Measurements from ENCODE around the gene SSTR5.

SSTR5 gene

GRCh38 chr16:1099189-1100083, 26.9 kb downstream of the SSTR5 start:
- H3K36me3 Mint-ChIP-seq (ENCODE audit: low read depth): no peaks in the 10 kb centered on the region
- no peaks in the 10 kb centered on the region for H3K4me1 Mint-ChIP-seq (ENCODE audit: low read depth)
- peaks cover 37% of the 10 kb centered on the region for H3K27me3 Mint-ChIP-seq
- no peak overlapping the region for H3K27ac Mint-ChIP-seq
- no peak overlapping the region for H3K4me3 Mint-ChIP-seq
- intact Hi-C loops (cut with micrococcal nuclease): no loop called here
- no peaks in the 10 kb centered on the region for H3K9me3 Mint-ChIP-seq

GRCh38 chr16:1100084-1100800, 27.7 kb downstream of the SSTR5 start:
- Mint-ChIP-seq H3K27ac (no peak overlapping the region), H3K4me3 (no peak overlapping the region), H3K9me3 (no peaks in the 10 kb centered on the region), H3K36me3 (ENCODE audit: low read depth) (no peaks in the 10 kb centered on the region), H3K4me1 (ENCODE audit: low read depth) (no peaks in the 10 kb centered on the region), H3K27me3 (peaks cover 44% of the 10 kb centered on the region)
- intact Hi-C loops (cut with micrococcal nuclease): no loop called here

- Mint-ChIP-seq H3K36me3 (ENCODE audit: low read depth) (no peaks in the 10 kb centered on the region), H3K4me1 (ENCODE audit: low read depth) (no peaks in the 10 kb centered on the region), H3K27ac (no peak overlapping the region), H3K4me3 (no peak overlapping the region), H3K27me3 (peaks cover 49% of the 10 kb centered on the region), H3K9me3 (no peaks in the 10 kb centered on the region)
- intact Hi-C loops (cut with micrococcal nuclease): no loop called here
Measured at GRCh38 chr16:1101133-1101532, 28.6 kb downstream of the SSTR5 start.

- intact Hi-C loops (cut with micrococcal nuclease): no loop called here
- H3K27me3 Mint-ChIP-seq: peaks cover 50% of the 10 kb centered on the region
- no peak overlapping the region for H3K27ac Mint-ChIP-seq
- H3K36me3 Mint-ChIP-seq (ENCODE audit: low read depth): no peaks in the 10 kb centered on the region
- no peaks in the 10 kb centered on the region for H3K4me1 Mint-ChIP-seq (ENCODE audit: low read depth)
- no peak overlapping the region for H3K4me3 Mint-ChIP-seq
- no peaks in the 10 kb centered on the region for H3K9me3 Mint-ChIP-seq
Measured at GRCh38 chr16:1101573-1102332, 29.2 kb downstream of the SSTR5 start.

GRCh38 chr16:1102333-1102700, 29.8 kb downstream of the SSTR5 start:
- Mint-ChIP-seq H3K9me3 (no peaks in the 10 kb centered on the region), H3K4me1 (ENCODE audit: low read depth) (no peaks in the 10 kb centered on the region), H3K27ac (no peak overlapping the region), H3K4me3 (no peak overlapping the region), H3K27me3 (peaks cover 52% of the 10 kb centered on the region), H3K36me3 (ENCODE audit: low read depth) (no peaks in the 10 kb centered on the region)
- intact Hi-C loops (cut with micrococcal nuclease): no loop called here

GRCh38 chr16:1102921-1103635, 30.5 kb downstream of the SSTR5 start:
- Mint-ChIP-seq H3K27ac (no peak overlapping the region), H3K9me3 (no peaks in the 10 kb centered on the region), H3K36me3 (ENCODE audit: low read depth) (no peaks in the 10 kb centered on the region), H3K4me1 (ENCODE audit: low read depth) (no peaks in the 10 kb centered on the region), H3K4me3 (no peak overlapping the region), H3K27me3 (peaks cover 54% of the 10 kb centered on the region)
- intact Hi-C loops (cut with micrococcal nuclease): no loop called here

- Mint-ChIP-seq H3K27me3 (peaks cover 56% of the 10 kb centered on the region), H3K9me3 (no peaks in the 10 kb centered on the region), H3K4me1 (ENCODE audit: low read depth) (no peaks in the 10 kb centered on the region), H3K36me3 (ENCODE audit: low read depth) (no peaks in the 10 kb centered on the region), H3K27ac (no peak overlapping the region), H3K4me3 (no peak overlapping the region)
- intact Hi-C loops (cut with micrococcal nuclease): no loop called here
Measured at GRCh38 chr16:1103636-1103980, 31.1 kb downstream of the SSTR5 start.

GRCh38 chr16:1105888-1106620, 33.5 kb downstream of the SSTR5 start:
- Mint-ChIP-seq H3K27ac (no peak overlapping the region), H3K4me1 (ENCODE audit: low read depth) (no peaks in the 10 kb centered on the region), H3K9me3 (no peaks in the 10 kb centered on the region), H3K27me3 (peaks cover 42% of the 10 kb centered on the region), H3K36me3 (ENCODE audit: low read depth) (no peaks in the 10 kb centered on the region), H3K4me3 (no peak overlapping the region)
- intact Hi-C loops (cut with micrococcal nuclease): no loop called here

- Mint-ChIP-seq H3K27me3 (peaks cover 42% of the 10 kb centered on the region), H3K9me3 (no peaks in the 10 kb centered on the region), H3K27ac (no peak overlapping the region), H3K36me3 (ENCODE audit: low read depth) (no peaks in the 10 kb centered on the region), H3K4me1 (ENCODE audit: low read depth) (no peaks in the 10 kb centered on the region), H3K4me3 (no peak overlapping the region)
- intact Hi-C loops (cut with micrococcal nuclease): no loop called here
Measured at GRCh38 chr16:1106659-1107058, 34.1 kb downstream of the SSTR5 start.

- intact Hi-C loops (cut with micrococcal nuclease): no loop called here
- H3K9me3 Mint-ChIP-seq: no peaks in the 10 kb centered on the region
- no peaks in the 10 kb centered on the region for H3K4me1 Mint-ChIP-seq (ENCODE audit: low read depth)
- H3K36me3 Mint-ChIP-seq (ENCODE audit: low read depth): no peaks in the 10 kb centered on the region
- no peak overlapping the region for H3K4me3 Mint-ChIP-seq
- no peak overlapping the region for H3K27ac Mint-ChIP-seq
- H3K27me3 Mint-ChIP-seq: peaks cover 43% of the 10 kb centered on the region
Measured at GRCh38 chr16:1107141-1107540, 34.6 kb downstream of the SSTR5 start.

GRCh38 chr16:1107731-1108130, 35.2 kb downstream of the SSTR5 start:
- peaks cover 47% of the 10 kb centered on the region for H3K27me3 Mint-ChIP-seq

GRCh38 chr16:1108299-1109252, 36.0 kb downstream of the SSTR5 start:
- Mint-ChIP-seq H3K27ac (no peak overlapping the region), H3K4me3 (no peak overlapping the region), H3K27me3 (peaks cover 39% of the 10 kb centered on the region), H3K4me1 (ENCODE audit: low read depth) (no peaks in the 10 kb centered on the region), H3K9me3 (no peaks in the 10 kb centered on the region), H3K36me3 (ENCODE audit: low read depth) (no peaks in the 10 kb centered on the region)
- intact Hi-C loops (cut with micrococcal nuclease): no loop called here

More at GRCh38 chr16:1107731-1108130, 35.2 kb downstream of the SSTR5 start:
- Mint-ChIP-seq H3K36me3 (ENCODE audit: low read depth) (no peaks in the 10 kb centered on the region), H3K27ac (no peak overlapping the region), H3K4me1 (ENCODE audit: low read depth) (no peaks in the 10 kb centered on the region), H3K4me3 (no peak overlapping the region), H3K9me3 (no peaks in the 10 kb centered on the region)
- intact Hi-C loops (cut with micrococcal nuclease): no loop called here

Measured in dendritic cell treated with granulocyte-macrophage colony-stimulating factor and Interleukin-4, amounts not matched to agents 40 ng/mL and 50 ng/mL, for 4 days (primary cell).